GM19099 (cell line): Measurements from ENCODE around the gene RBBP4.

ENCODE experiments used
- POLR2A ChIP-seq: IDR thresholded peaks from 3 replicates; pipeline ENCODE4 v1.6.1; 2011; ENCODE audit warnings: low read depth; ENCODE audit not compliant: insufficient read length; ENCODE audit errors: extremely low read depth

The RBBP4 gene

GRCh38 chr1:32676945-32677344, 25.9 kb downstream of the RBBP4 start:
- no peak for TF ChIP-seq POLR2A

DNA sequence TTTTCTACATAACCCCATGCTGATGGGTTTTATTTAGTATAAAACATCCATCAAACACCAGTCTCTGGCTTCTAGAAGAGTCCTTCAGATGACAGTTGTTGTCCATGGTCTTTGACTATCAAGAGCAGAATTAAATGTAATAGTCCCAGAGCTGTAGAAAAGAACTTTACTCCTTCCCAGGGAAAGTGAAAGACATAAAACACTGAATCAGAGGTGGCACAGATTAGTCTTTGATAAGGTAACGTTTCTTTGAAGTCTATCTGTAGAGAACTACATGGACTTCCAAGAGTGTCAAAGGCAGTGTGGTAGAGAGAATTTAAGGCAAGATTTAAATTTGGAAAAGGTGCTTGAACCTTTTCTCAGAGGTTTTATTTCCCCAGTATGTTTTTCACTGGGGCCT, 29.6 kb downstream of the RBBP4 start:
- no peak for TF ChIP-seq POLR2A

GRCh38 chr1:32681509-32681908, 30.5 kb downstream of the RBBP4 start:
- no peak for TF ChIP-seq POLR2A

DNA sequence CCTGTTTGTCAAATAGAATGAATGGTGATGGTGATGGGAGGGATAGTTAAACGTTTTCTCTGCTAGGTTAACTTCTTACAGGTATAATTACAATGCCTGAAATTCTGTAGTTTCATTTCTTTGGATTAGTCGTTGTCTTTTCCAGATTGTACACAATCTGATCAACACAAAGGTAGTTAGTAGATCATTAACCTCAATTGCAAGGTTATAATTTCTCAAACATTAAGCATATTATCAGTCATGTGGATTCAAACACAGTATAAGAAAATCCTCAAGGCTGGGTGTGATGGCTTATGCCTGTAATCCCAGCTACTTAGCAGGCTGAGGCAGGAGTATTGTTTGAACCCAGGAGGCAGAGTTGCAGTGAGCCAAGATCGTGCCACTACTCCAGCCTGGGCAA, 31.0 kb downstream of the RBBP4 start:
- no peak for TF ChIP-seq POLR2A

DNA sequence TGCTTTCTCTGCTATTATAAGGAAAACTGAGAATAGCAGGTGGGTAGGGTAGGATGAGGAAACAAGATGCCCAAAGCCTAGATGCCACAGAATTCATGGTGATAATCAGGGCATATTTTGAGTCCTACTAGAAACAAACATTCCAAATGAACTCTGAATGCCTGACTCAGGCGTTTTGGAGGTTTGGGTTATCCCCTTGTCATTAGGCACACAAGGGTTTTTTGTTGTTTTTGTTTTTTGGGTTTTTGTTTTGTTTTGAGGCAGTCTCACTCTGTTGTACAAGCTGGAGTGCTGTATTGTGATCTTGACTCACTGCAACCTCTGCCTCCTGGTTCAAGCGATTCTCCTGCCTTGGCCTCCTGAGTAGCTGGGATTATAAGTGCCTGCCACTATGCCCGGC, 32.4 kb downstream of the RBBP4 start:
- no peak for TF ChIP-seq POLR2A

- no peak for TF ChIP-seq POLR2A
Observed at GRCh38 chr1:32684167-32684811, 33.3 kb downstream of the RBBP4 start.

GRCh38 chr1:32685498-32685897, 34.5 kb downstream of the RBBP4 start:
- TF ChIP-seq POLR2A, result no peak

GRCh38 chr1:32686387-32686786, 35.4 kb downstream of the RBBP4 start:
- no peak for TF ChIP-seq POLR2A

DNA sequence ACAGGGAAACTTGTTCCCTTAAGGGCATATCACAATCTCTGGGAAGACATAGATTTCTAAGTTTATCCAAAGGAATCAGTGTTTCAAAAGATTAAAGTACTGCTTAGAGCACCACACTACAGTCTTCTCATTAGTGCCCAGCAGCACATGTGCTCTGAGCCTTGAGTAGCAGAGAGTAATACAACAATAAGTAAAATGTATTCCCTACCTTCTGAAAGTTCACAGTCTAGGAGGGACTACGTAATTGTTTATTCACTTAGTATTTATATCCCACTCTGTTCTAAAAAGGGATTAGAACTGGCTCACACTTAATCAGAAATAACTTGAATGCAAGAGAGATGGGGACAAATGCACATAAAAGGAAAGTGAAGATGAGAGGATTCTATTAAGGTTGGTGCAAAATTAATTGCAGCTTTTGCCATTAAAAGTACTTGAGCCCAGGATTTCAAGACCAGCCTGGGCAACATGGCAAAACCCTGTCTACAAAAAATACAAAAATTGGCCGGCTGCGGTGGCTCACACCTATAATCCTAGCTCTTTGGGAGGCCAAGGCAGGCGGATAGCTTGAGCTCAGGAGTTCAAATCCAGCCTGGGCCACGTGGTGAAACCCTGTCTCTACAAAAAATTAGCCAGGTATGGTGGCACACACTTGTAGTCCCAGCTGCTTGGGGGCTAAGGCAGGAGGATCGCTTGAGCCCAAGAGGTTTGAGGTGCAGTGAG, 42.6 kb downstream of the RBBP4 start:
- TF ChIP-seq POLR2A, result no peak

DNA sequence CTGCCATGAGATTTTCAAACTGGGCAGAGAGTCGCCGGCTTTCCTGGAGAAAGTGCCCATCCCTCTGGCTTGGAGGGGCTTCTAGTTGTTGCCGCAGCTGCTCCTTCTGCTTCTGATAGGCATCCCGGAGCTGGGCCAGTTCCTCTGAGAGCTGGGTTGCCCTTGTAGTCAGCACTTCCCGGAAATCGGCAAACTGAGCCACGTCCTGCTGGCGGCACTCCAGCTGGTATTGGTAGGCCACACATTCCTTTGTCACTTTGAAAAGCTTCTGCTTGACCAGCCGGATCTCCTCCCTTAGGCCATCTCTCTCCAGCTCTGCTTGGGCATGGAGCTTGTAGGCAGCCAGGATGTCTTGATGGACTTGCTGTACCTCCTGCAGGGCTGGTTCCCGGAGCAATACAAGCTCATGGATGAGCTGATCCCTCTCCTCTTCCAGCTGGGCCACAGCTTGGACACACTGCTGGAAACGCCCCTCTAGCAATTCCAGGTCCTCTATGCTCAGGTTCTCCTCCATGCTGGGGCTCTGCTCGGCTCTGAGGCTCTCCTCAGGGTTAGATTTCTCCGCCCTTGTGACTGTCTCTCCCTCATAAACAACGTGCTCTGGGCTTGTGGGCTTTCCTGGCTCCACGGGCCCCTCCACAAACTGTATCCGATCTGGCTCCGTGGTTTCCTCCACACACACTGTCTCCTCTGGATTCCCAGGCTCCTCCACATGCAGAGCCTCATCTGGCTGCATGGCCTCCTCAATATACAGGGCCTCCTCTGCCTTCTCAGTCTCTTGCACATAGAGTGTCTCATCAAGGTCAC, 44.3 kb downstream of the RBBP4 start:
- no peak for TF ChIP-seq POLR2A

GRCh38 chr1:32696041-32696440, 45.0 kb downstream of the RBBP4 start:
- TF ChIP-seq POLR2A, result no peak

DNA sequence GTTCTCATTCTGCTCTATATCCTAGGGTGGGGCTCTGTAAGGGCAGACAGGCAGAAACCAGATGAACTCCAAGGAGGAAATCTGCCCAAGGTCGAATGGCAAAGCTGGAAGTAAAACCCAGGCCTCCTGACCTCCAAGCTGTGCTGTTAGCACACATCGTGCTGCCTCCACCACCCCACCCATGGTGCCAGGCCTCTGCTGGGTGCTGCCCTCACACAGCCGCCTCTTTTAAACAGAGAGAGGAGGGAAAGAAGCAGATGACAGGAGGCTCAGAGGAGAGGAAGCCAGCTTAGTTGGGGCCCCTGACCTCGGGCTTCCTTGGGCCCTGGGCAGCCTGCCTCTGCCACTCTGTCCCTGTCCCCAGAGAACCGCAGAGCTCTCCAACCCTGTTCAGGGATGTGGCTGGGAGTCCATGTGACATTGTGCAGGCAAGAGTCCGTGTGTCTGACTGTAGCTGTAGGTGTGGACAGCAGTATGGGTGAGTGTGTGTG, 50.5 kb downstream of the RBBP4 start:
- TF ChIP-seq POLR2A, result no peak

GRCh38 chr1:32701951-32702598, 51.1 kb downstream of the RBBP4 start:
- no peak for TF ChIP-seq POLR2A

GRCh38 chr1:32702599-32703478, 51.8 kb downstream of the RBBP4 start, which contains the start of gene SYNC:
TSS of gene SYNC (minus strand) at chr1:32702770. CDS start at chr1:32702660, 110 bp downstream.
- TF ChIP-seq POLR2A, result no peak
